ENCODE measurements around the gene MTFR1L.

- TF ChIP-seq CTCF (IDR thresholded peaks at IDR 0.05) (no peak), TP53 (CRISPR knock-in tag; IDR thresholded peaks at IDR 0.05) (no peak)
These were observed 50.9 kb downstream of the MTFR1L start for GRCh38 chr1:25870614-25871013.
